Gastrocnemius medialis (tissue), 4 donors: Measurements from ENCODE around the gene DDX19B.

Experiments used
- CTCF ChIP-seq, 5 experiments: fragments of 450-650 bp in 3 of 5; fragments of 200-600 bp in 2 of 5; sonication (generic) in 2 of 5; IDR thresholded peaks in 4 of 5; conservative IDR thresholded peaks in 1 of 5; 1 replicate in 4 of 5; 2 replicates in 1 of 5; pipeline ENCODE4 v1.5.1; 2016 to 2019; ENCODE audit warnings: antibody characterized with exemption in 5 of 5, mild to moderate bottlenecking in 3 of 5, moderate library complexity in 3 of 5
- POLR2A ChIP-seq, 2 donors: fragments of 450-650 bp; IDR thresholded peaks; one replicate each; pipeline ENCODE4 v1.6.1; 2017; ENCODE audit warnings: antibody characterized with exemption in 2 of 2, mild to moderate bottlenecking in 2 of 2, moderate library complexity in 2 of 2

- no peak for TF ChIP-seq CTCF (IDR thresholded peaks at IDR 0.05 in 4 of 5, conservative IDR thresholded peaks at IDR 0.05 in 1 of 5)
- TF ChIP-seq POLR2A (IDR thresholded peaks at IDR 0.05) = no peak
Observed at GRCh38 chr16:70374213-70374612, 75.2 kb downstream of the DDX19B start.
